B cell (primary cell): Measurements from ENCODE around the gene XPNPEP2. TPM values are rescaled to one million over a fixed set of nuclear protein-coding genes. Genes with fewer than 3 reads are reported as not detected.
A peak's percentile ranks its signal among the peaks of the same experiment; 100 is the strongest.

ENCODE experiments used
- ATAC-seq: fragments of 200-7000 bp; cut with Tn5 transposase; one replicate; pipeline ENCODE4 v1.10.0; 2021; ENCODE audit warnings: low read depth, mild to moderate bottlenecking, moderate number of reproducible peaks, moderate library complexity
- CTCF ChIA-PET: fragments of 350-600 bp; sonication (Branson Sonifier 250); formaldehyde crosslinking; loops from one replicate; lab custom pipeline; 2021; ENCODE audit warnings: antibody characterized with exemption, inconsistent platforms; lab: Charles Lee
- POLR2A ChIA-PET: fragments of 350-600 bp; sonication (Branson Sonifier 250); formaldehyde crosslinking; loops from one replicate; lab custom pipeline; 2021; ENCODE audit warnings: antibody characterized with exemption; lab: Charles Lee
- DNase-seq: peaks from one replicate; pipeline ENCODE4 v3.0.0; 2013
- H2AFZ ChIP-seq: 2 replicates; pipeline ENCODE4 v1.6.1; 2012; ENCODE audit warnings: mild to moderate bottlenecking, low read depth, low read length; ENCODE audit not compliant: insufficient read depth, poor library complexity, severe bottlenecking
- H3K27ac ChIP-seq, 2 donors: 1 replicate in 1 of 2; 2 replicates in 1 of 2; pipeline ENCODE4 v1.5.1; 2012 to 2013; ENCODE audit warnings: low read length in 2 of 2, mild to moderate bottlenecking in 2 of 2, moderate library complexity in 1 of 2
- H3K27me3 ChIP-seq, 4 experiments: fragments of 200-600 bp in 1 of 4; sonication (generic) in 1 of 4; replicated peaks in 1 of 4; 1 replicate in 2 of 4; 2 replicates in 2 of 4; pipeline versions ENCODE4 v1.6.1 to v1.7.0; 2013 to 2016; ENCODE audit warnings: low read length in 3 of 4, mild to moderate bottlenecking in 2 of 4, mixed read lengths in 1 of 4, moderate library complexity in 1 of 4; ENCODE audit not compliant: insufficient read depth in 4 of 4, control insufficient read depth in 3 of 4; ENCODE audit errors: control extremely low read depth in 1 of 4
- H3K36me3 ChIP-seq, 2 experiments: replicated peaks in 1 of 2; 1 replicate in 1 of 2; 2 replicates in 1 of 2; pipeline versions ENCODE4 v1.6.1 to v1.7.1; 2013; ENCODE audit warnings: low read length in 1 of 2; ENCODE audit not compliant: insufficient read depth in 2 of 2, control insufficient read depth in 1 of 2; ENCODE audit errors: control extremely low read depth in 1 of 2, extremely low read depth in 1 of 2
- H3K4me1 ChIP-seq, 2 donors: fragments of 200-600 bp in 1 of 2; sonication (generic) in 1 of 2; 1 replicate in 1 of 2; 2 replicates in 1 of 2; pipeline versions ENCODE4 v1.5.1 to v1.6.1; 2013 to 2017; ENCODE audit warnings: low read length in 2 of 2; ENCODE audit not compliant: control insufficient read depth in 2 of 2, insufficient read depth in 2 of 2
- H3K4me2 ChIP-seq: replicated peaks from 2 replicates; pipeline ENCODE3; 2012; ENCODE audit warnings: mild to moderate bottlenecking, low read depth, low read length; ENCODE audit not compliant: poor library complexity, severe bottlenecking
- H3K4me3 ChIP-seq, 5 experiments: fragments of 200-600 bp in 1 of 5; sonication (generic) in 1 of 5; 1 replicate in 3 of 5; 2 replicates in 2 of 5; pipeline versions ENCODE4 v1.5.1 to v1.7.0; 2011 to 2016; ENCODE audit warnings: low read length in 4 of 5, mild to moderate bottlenecking in 4 of 5, low read depth in 2 of 5, control low read depth in 1 of 5, moderate library complexity in 1 of 5; ENCODE audit not compliant: insufficient read depth in 1 of 5; ENCODE audit errors: control extremely low read depth in 1 of 5, extremely low read depth in 1 of 5
- H3K79me2 ChIP-seq: fragments of 200-600 bp; sonication (generic); one replicate; pipeline ENCODE4 v1.6.0; 2016; ENCODE audit warnings: low read length; ENCODE audit not compliant: control insufficient read depth, insufficient read depth
- H3K9ac ChIP-seq: fragments of 200-600 bp; sonication (generic); 2 replicates; pipeline ENCODE4 v1.6.1; 2017; ENCODE audit warnings: mild to moderate bottlenecking, low read length, moderate library complexity
- H3K9me3 ChIP-seq, 3 donors: one replicate each; pipeline versions ENCODE4 v1.6.1 to v1.7.1; 2013; ENCODE audit warnings: low read length in 2 of 3; ENCODE audit not compliant: control insufficient read depth in 2 of 3, insufficient read depth in 1 of 3; ENCODE audit errors: control extremely low read depth in 1 of 3
- H4K20me1 ChIP-seq: 2 replicates; pipeline ENCODE4 v1.6.0; 2012; ENCODE audit warnings: mild to moderate bottlenecking, low read length; ENCODE audit not compliant: insufficient read depth, control insufficient read depth, poor library complexity, severe bottlenecking
- H3K27ac Mint-ChIP-seq: one replicate; pipeline ENCODE4 v1.8.0; 2021; ENCODE audit warnings: mixed read lengths
- H3K27me3 Mint-ChIP-seq: one replicate; pipeline ENCODE4 v1.8.0; 2021; ENCODE audit warnings: mixed read lengths
- H3K4me1 Mint-ChIP-seq: one replicate; pipeline ENCODE4 v1.8.0; 2021; ENCODE audit warnings: mixed read lengths
- H3K4me3 Mint-ChIP-seq: one replicate; pipeline ENCODE4 v1.8.0; 2021; ENCODE audit warnings: mixed read lengths
- H3K9me3 Mint-ChIP-seq: one replicate; pipeline ENCODE4 v1.8.0; 2022; ENCODE audit warnings: mixed read lengths; ENCODE audit not compliant: insufficient read depth
- CTCF ChIP-seq: fragments of 200-600 bp; IDR thresholded peaks from one replicate; pipeline ENCODE4 v1.8.0; 2022; ENCODE audit warnings: antibody characterized with exemption, mild to moderate bottlenecking
- EZH2 ChIP-seq: IDR thresholded peaks from 2 replicates; pipeline ENCODE4 v1.6.1; 2012; ENCODE audit warnings: borderline replicate concordance, low read depth, mild to moderate bottlenecking, moderate library complexity, low read length; ENCODE audit not compliant: insufficient read depth, poor library complexity, severe bottlenecking
- WGBS: methylation state at CpG from one replicate; pipeline ENCODE4 v1.1.5; 2013; ENCODE audit warnings: missing lambda C conversion rate; ENCODE audit not compliant: insufficient coverage; 5-methylcytosine and 5-hydroxymethylcytosine counted together
- intact Hi-C: fragments of 100-400 bp; cut with micrococcal nuclease; formaldehyde crosslinking; loops from one replicate; pipeline ENCODE4 v1.10.0; 2022
- polyA plus RNA-seq: library from polyadenylated mRNA; depleted of rRNA; stranded (reverse); fragments of >200 nt; gene quantifications from 2 replicates; pipeline ENCODE4 v1.2.3, GENCODE V29; 2012
- total RNA-seq, 2 donors: library from RNA; stranded (reverse); fragments of 120-200 nt in 1 of 2; gene quantifications; 1 replicate in 1 of 2; 2 replicates in 1 of 2; pipeline versions ENCODE4 v1.2.3 to v1.2.4, GENCODE V29; 2013 to 2022

The XPNPEP2 gene
- total and polyA plus RNA-seq, 2 donors (not counting 1 experiment from before 2014, with no cell fraction given): 0.31 TPM; not detected in 1

- no peak for ATAC-seq
- Mint-ChIP-seq H3K4me1 (peaks cover 2% of the 10 kb centered on the region), H3K4me3 (no peak overlapping the region), H3K9me3 (no peaks in the 10 kb centered on the region), H3K27me3 (no peaks in the 10 kb centered on the region), H3K27ac (peak overlapping the region; percentile 59)
- H2AFZ ChIP-seq: no peak overlapping the region
- H3K4me3 ChIP-seq: no peak overlapping the region
- H3K79me2 ChIP-seq: no peaks in the 10 kb centered on the region
- TF ChIP-seq CTCF (no peak), EZH2 (no peak)
- no CpG with 5 or more reads among the region's 4 CpGs for WGBS
- ChIA-PET CTCF (interaction anchor here (0.7 to 1.3 kb wide), 3 partner anchors 13 to 44 kb away, joined by 3 read pairs; no protein-coding TSS in a partner anchor), POLR2A (interaction anchor here (0.6 to 1.7 kb wide), 2 partner anchors 122 to 163 kb away, joined by 3 to 4 read pairs; no protein-coding TSS in a partner anchor)
- H3K9me3 ChIP-seq: no peaks in the 10 kb centered on the region
- DNase-seq: no peak
- H3K27ac ChIP-seq: no peak overlapping the region
- H3K4me2 ChIP-seq: no peak overlapping the region
- H3K36me3 ChIP-seq: peaks cover 2 to 26% of the 10 kb centered on the region in 2 experiments
- H3K4me1 ChIP-seq: no peaks in the 10 kb centered on the region
- H4K20me1 ChIP-seq: peaks cover 8% of the 10 kb centered on the region
- intact Hi-C loops: no loop called here
- H3K27me3 ChIP-seq: no peaks in the 10 kb centered on the region
- no peak overlapping the region for H3K9ac ChIP-seq
Measured at GRCh38 chrX:129800186-129800585, 61.4 kb downstream of the XPNPEP2 start.

- Histone ChIP-seq H3K9ac (no peak overlapping the region), H3K27me3 (no peaks in the 10 kb centered on the region), H3K36me3 (peaks cover 2 to 4% of the 10 kb centered on the region in 2 experiments), H3K4me3 (no peak overlapping the region), H3K79me2 (no peaks in the 10 kb centered on the region), H3K4me1 (no peaks in the 10 kb centered on the region), H3K9me3 (no peaks in the 10 kb centered on the region), H3K27ac (no peak overlapping the region), H3K4me2 (no peak overlapping the region), H2AFZ (no peak overlapping the region), H4K20me1 (no peaks in the 10 kb centered on the region)
- no peak overlapping the region for H3K4me3 Mint-ChIP-seq
- no peaks in the 10 kb centered on the region for H3K27me3 Mint-ChIP-seq
- ATAC-seq (no peak), DNase-seq (no peak)
- ChIA-PET CTCF (no interaction called here), POLR2A (no interaction called here)
- TF ChIP-seq EZH2: no peak
- no peak for TF ChIP-seq CTCF
- no peak overlapping the region for H3K27ac Mint-ChIP-seq
- H3K9me3 Mint-ChIP-seq: no peaks in the 10 kb centered on the region
- intact Hi-C loops: no loop called here
- H3K4me1 Mint-ChIP-seq: peaks cover 2% of the 10 kb centered on the region
- no CpG with 5 or more reads among the region's 1 CpG for WGBS
Measured at GRCh38 chrX:129802863-129803262, 64.1 kb downstream of the XPNPEP2 start.
